Stimulated activated CD4-positive, alpha-beta T cell treated with anti-CD3 and anti-CD28 coated beads, Interleukin-15, amount 100 ng/mL, for 48 hours (primary cell): ENCODE measurements around the gene MLXIP.
A peak's percentile ranks its signal among the peaks of the same experiment; 100 is the strongest.
"Not testable (repeated sequence)": the region's sequence is repeated elsewhere in the genome, so short reads cannot be mapped to it uniquely, and the experiment has no call there.

Experiments used
- DNase-seq, 2 donors: peaks; one replicate each; pipeline ENCODE4 v3.0.0-alpha.2; 2020; ENCODE audit warnings: low read depth in 2 of 2

Gene MLXIP

GRCh38 chr12:122096014-122096413 lies 17.5 kb downstream of the MLXIP start:
- no peak for DNase-seq

- no peak for DNase-seq
These were observed 18.1 kb downstream of the MLXIP start for GRCh38 chr12:122096591-122097149.

- DNase-seq: no peak
These were observed 19.0 kb downstream of the MLXIP start for GRCh38 chr12:122097584-122097926.

- no peak for DNase-seq
These were observed 19.6 kb downstream of the MLXIP start for GRCh38 chr12:122097927-122098756.

- DNase-seq: no peak
These were observed 20.8 kb downstream of the MLXIP start for GRCh38 chr12:122099280-122099749.

- DNase-seq: no peak
These were observed 21.3 kb downstream of the MLXIP start for GRCh38 chr12:122099856-122100255.

GRCh38 chr12:122100568-122100967 lies 22.0 kb downstream of the MLXIP start:
- no peak for DNase-seq

GRCh38 chr12:122102331-122102730 lies 23.8 kb downstream of the MLXIP start:
- no peak for DNase-seq

GRCh38 chr12:122104844-122105243 lies 26.3 kb downstream of the MLXIP start:
- no peak for DNase-seq

- not testable (repeated sequence) for DNase-seq
These were observed 26.9 kb downstream of the MLXIP start for GRCh38 chr12:122105496-122105895.

- DNase-seq: no peak
These were observed 28.3 kb downstream of the MLXIP start for GRCh38 chr12:122106843-122107242.

- DNase-seq: no peak
These were observed 28.7 kb downstream of the MLXIP start for GRCh38 chr12:122107261-122107660.

GRCh38 chr12:122111089-122111641 lies 32.6 kb downstream of the MLXIP start:
- DNase-seq: no peak

- DNase-seq: no peak
These were observed 38.4 kb downstream of the MLXIP start for GRCh38 chr12:122116707-122117535.

GRCh38 chr12:122117979-122118378 lies 39.4 kb downstream of the MLXIP start:
- DNase-seq: no peak

GRCh38 chr12:122121341-122121740 lies 42.8 kb downstream of the MLXIP start:
- not testable (repeated sequence) for DNase-seq

- no peak for DNase-seq
These were observed 43.2 kb downstream of the MLXIP start for GRCh38 chr12:122121745-122122144.

- peak; percentile 43 to 55 for DNase-seq
These were observed 44.6 kb downstream of the MLXIP start for GRCh38 chr12:122123051-122123760.

GRCh38 chr12:122123761-122124145 lies 45.2 kb downstream of the MLXIP start:
- DNase-seq: no peak

GRCh38 chr12:122124370-122124769 lies 45.8 kb downstream of the MLXIP start:
- no peak for DNase-seq
